ENCODE data around the gene HSD17B7. TPM values are rescaled to one million over a fixed set of nuclear protein-coding genes. Genes with fewer than 3 reads are reported as not detected.

HSD17B7 gene
- total RNA-seq, 1 experiment from 2014 or later, result 55.6 TPM

- POLR2A ChIA-PET (ENCODE audit: low non-redundant PET), result no interaction called here
- intact Hi-C loops (cut with micrococcal nuclease; ENCODE audit: unreplicated experiment), result no loop called here
- no peaks in the 10 kb centered on the region for H3K36me3 ChIP-seq (ENCODE audit: insufficient read depth, low read length, poor library complexity, severe bottlenecking)
- no peak within 1 kb of the TSS for H3K4me3 ChIP-seq (ENCODE audit: low read depth, low read length, poor library complexity, severe bottlenecking)
- BruUV-seq (replicated peaks), result no TSS peak
- TF ChIP-seq EZH2 (IDR thresholded peaks at IDR 0.05; ENCODE audit: borderline replicate concordance, low read depth, low read length, poor library complexity, severe bottlenecking), result no peak
- no peak for TF ChIP-seq CTCF (conservative IDR thresholded peaks at IDR 0.05; ENCODE audit: low read depth, low read length)
- CTCF ChIA-PET, result interaction anchor here (0.6 kb wide), 1 partner anchor 130 kb away, joined by 5 read pairs; no protein-coding TSS in a partner anchor
- no peak for DNase-seq (ENCODE audit: low spot score)
- H3K27me3 ChIP-seq (replicated peaks; ENCODE audit: insufficient read depth, low read depth, low read length, poor library complexity), result no peaks in the 10 kb centered on the region
- no peak within 1 kb of the TSS for H3K27ac ChIP-seq (ENCODE audit: low read depth, low read length, poor library complexity, severe bottlenecking)
- H3K4me1 ChIP-seq (ENCODE audit: insufficient read depth, low read length, poor library complexity, severe bottlenecking), result peaks cover 11% of the 10 kb centered on the region
- no peaks in the 10 kb centered on the region for H3K9me3 ChIP-seq (ENCODE audit: low read depth, low read length, poor library complexity, severe bottlenecking)
Observed at GRCh38 chr1:162861101-162861500, 70.6 kb downstream of the HSD17B7 start, which contains the start of gene CCDC190. Gene CCDC190, minus strand, starts transcription at chr1:162861175. Its CDS starts 1,529 bp downstream, at chr1:162859646.

GRCh38 chr1:162861625-162862024 lies 71.1 kb downstream of the HSD17B7 start:
- no peak overlapping the region for H3K27ac ChIP-seq (ENCODE audit: low read depth, low read length, poor library complexity, severe bottlenecking)
- intact Hi-C loops (cut with micrococcal nuclease; ENCODE audit: unreplicated experiment), result no loop called here

More at GRCh38 chr1:162861625-162862024, 71.1 kb downstream of the HSD17B7 start:
- TF ChIP-seq CTCF (conservative IDR thresholded peaks at IDR 0.05; ENCODE audit: low read depth, low read length), result no peak
- TF ChIP-seq EZH2 (IDR thresholded peaks at IDR 0.05; ENCODE audit: borderline replicate concordance, low read depth, low read length, poor library complexity, severe bottlenecking), result no peak
- DNase-seq (ENCODE audit: low spot score), result no peak
- H3K4me3 ChIP-seq (ENCODE audit: low read depth, low read length, poor library complexity, severe bottlenecking), result no peak overlapping the region
- BruUV-seq (replicated peaks), result no TSS peak
- peaks cover 7% of the 10 kb centered on the region for H3K4me1 ChIP-seq (ENCODE audit: insufficient read depth, low read length, poor library complexity, severe bottlenecking)
- no peaks in the 10 kb centered on the region for H3K27me3 ChIP-seq (replicated peaks; ENCODE audit: insufficient read depth, low read depth, low read length, poor library complexity)
- ChIA-PET POLR2A (ENCODE audit: low non-redundant PET) (no interaction called here), CTCF (interaction anchor here (0.7 kb wide), 1 partner anchor 207 kb away, joined by 3 read pairs; the partner anchor contains the start of gene RGS4)
- H3K36me3 ChIP-seq (ENCODE audit: insufficient read depth, low read length, poor library complexity, severe bottlenecking), result no peaks in the 10 kb centered on the region
- no peaks in the 10 kb centered on the region for H3K9me3 ChIP-seq (ENCODE audit: low read depth, low read length, poor library complexity, severe bottlenecking)

Other genes starting within 250 kb of the HSD17B7 start
- gene UAP1, start 229.0 kb upstream of the HSD17B7 start, total RNA-seq (2021), result 122 and 152 TPM in 2 replicates
- gene DDR2, start 158.2 kb upstream of the HSD17B7 start, total RNA-seq (2021), result 121 and 145 TPM in 2 replicates
- gene CCDC190, start 70.5 kb downstream of the HSD17B7 start, total RNA-seq (2021), result 0.39 TPM in 1 of 2 replicates, not detected in the other